Measurements from ENCODE around the gene TFRC. TPM values are rescaled to one million over a fixed set of nuclear protein-coding genes. Genes with fewer than 3 reads are reported as not detected.
A peak's percentile ranks its signal among the peaks of the same experiment; 100 is the strongest.

Gene TFRC
- total RNA-seq, 6 donors from 2014 or later: 66.0 to 323 (median 234) TPM

DNA sequence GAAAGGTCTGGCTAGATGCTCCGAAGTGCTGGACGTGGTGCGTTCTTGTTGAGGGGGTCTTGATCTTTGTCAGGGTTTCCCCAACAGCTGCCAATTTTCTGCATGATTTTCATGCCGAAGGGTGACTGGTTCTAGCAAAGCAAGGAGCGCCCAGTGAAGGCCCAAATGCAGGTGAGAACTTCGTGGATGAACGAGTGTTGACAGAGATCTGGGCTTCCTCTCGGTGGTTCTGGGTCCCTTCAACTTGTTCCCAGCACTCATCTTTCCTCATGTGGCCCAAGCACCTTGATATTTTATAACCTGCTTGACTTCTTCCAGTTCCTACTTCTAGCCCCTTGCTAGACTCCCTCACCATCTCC, 40.8 kb upstream of the TFRC start:
- Histone ChIP-seq H3K27me3 (no peaks in the 10 kb centered on the region), H3K9me3 (no peaks in the 10 kb centered on the region), H3K4me1 (peaks cover 5 to 21% (median 14%) of the 10 kb centered on the region in 4 donors), H3K4me3 (no peak overlapping the region), H3K36me3 (no peaks in the 10 kb centered on the region), H3K27ac (no peak overlapping the region)
- TF ChIP-seq EP300 (IDR thresholded peaks at IDR 0.05) (no peak), POLR2AphosphoS5 (IDR thresholded peaks at IDR 0.05) (no peak), CTCF (IDR thresholded peaks at IDR 0.05) (no peak), POLR2A (IDR thresholded peaks at IDR 0.05) (no peak)
- WGBS, 2 donors: 88 to 89% methylated on average over 8 of the region's 8 CpGs
- ATAC-seq (ENCODE audit: low FRiP score in 2 of 2): no peak
- DNase-seq: no peak

- Histone ChIP-seq H3K27ac (no peak overlapping the region), H3K36me3 (no peaks in the 10 kb centered on the region), H3K4me1 (peaks cover 0 to 16% (median 12%) of the 10 kb centered on the region in 4 donors), H3K4me3 (no peak overlapping the region), H3K9me3 (no peaks in the 10 kb centered on the region), H3K27me3 (no peaks in the 10 kb centered on the region)
- DNase-seq: peak in 1 of 2 donors; percentile 51
- ATAC-seq (ENCODE audit: low FRiP score in 2 of 2): peak in 1 of 2 donors; percentile 49
- TF ChIP-seq POLR2AphosphoS5 (IDR thresholded peaks at IDR 0.05): no peak
- WGBS, 2 donors: 41 to 51% methylated on average over 16 of the region's 16 CpGs
Measured at GRCh38 chr3:196122021-196122687, 40.3 kb upstream of the TFRC start.

DNA sequence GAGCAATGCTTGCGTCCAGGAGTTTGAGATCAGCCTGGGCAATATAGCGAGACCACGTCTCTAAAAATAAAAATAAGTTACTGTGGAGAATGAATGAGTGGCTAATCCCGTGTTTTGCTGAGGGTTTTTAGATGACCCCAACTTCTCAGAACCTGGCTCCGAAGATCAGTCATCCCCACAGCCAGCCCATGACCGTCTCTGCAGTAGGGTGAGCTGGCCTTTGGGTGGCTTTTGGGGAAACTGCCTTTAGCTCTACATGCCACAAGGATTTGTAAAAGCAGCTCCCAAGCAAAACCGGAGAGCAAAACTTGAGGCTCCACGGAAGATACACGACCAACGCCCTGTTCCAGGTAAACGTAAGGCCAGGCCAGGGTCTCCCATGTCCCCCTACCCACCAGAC, 39.2 kb upstream of the TFRC start:
- TF ChIP-seq POLR2AphosphoS5 (IDR thresholded peaks at IDR 0.05) (no peak), POLR2A (IDR thresholded peaks at IDR 0.05) (no peak), EP300 (IDR thresholded peaks at IDR 0.05) (no peak), CTCF (IDR thresholded peaks at IDR 0.05) (no peak)
- no peak overlapping the region for H3K4me3 ChIP-seq
- WGBS, 2 donors: 79 to 83% methylated on average over 11 of the region's 11 CpGs
- H3K9me3 ChIP-seq: no peaks in the 10 kb centered on the region
- peaks cover 0 to 15% (median 12%) of the 10 kb centered on the region in 4 donors for H3K4me1 ChIP-seq
- no peaks in the 10 kb centered on the region for H3K27me3 ChIP-seq
- no peak overlapping the region for H3K27ac ChIP-seq
- H3K36me3 ChIP-seq: no peaks in the 10 kb centered on the region
- no peak for ATAC-seq (ENCODE audit: low FRiP score in 2 of 2)
- DNase-seq: no peak

GRCh38 chr3:196120291-196120951, 38.5 kb upstream of the TFRC start:
- peak; percentile 38 to 50 for ATAC-seq (ENCODE audit: low FRiP score in 2 of 2)
- 5 to 44% methylated on average over 4 to 13 of the region's 14 CpGs for WGBS, 2 donors
- H3K27ac ChIP-seq: peak overlapping the region in 1 of 4 donors; percentile 58
- H3K4me1 ChIP-seq: peaks cover 0 to 15% (median 12%) of the 10 kb centered on the region in 4 donors
- no peaks in the 10 kb centered on the region for H3K27me3 ChIP-seq
- no peaks in the 10 kb centered on the region for H3K9me3 ChIP-seq
- H3K4me3 ChIP-seq: no peak overlapping the region
- TF ChIP-seq EP300 (IDR thresholded peaks at IDR 0.05) (no peak), POLR2A (IDR thresholded peaks at IDR 0.05) (no peak), POLR2AphosphoS5 (IDR thresholded peaks at IDR 0.05) (no peak), CTCF (IDR thresholded peaks at IDR 0.05) (no peak)
- no peaks in the 10 kb centered on the region for H3K36me3 ChIP-seq
- no peak for DNase-seq

- 53 to 72% methylated on average over 6 of the region's 6 CpGs for WGBS, 2 donors
Measured at GRCh38 chr3:196117809-196118208, 35.9 kb upstream of the TFRC start.

More at GRCh38 chr3:196117809-196118208, 35.9 kb upstream of the TFRC start:
- Histone ChIP-seq H3K4me3 (no peak overlapping the region), H3K9me3 (no peaks in the 10 kb centered on the region), H3K36me3 (no peaks in the 10 kb centered on the region), H3K27me3 (no peaks in the 10 kb centered on the region), H3K4me1 (peaks cover 0 to 15% (median 12%) of the 10 kb centered on the region in 4 donors), H3K27ac (no peak overlapping the region)
- ATAC-seq (ENCODE audit: low FRiP score in 2 of 2) (no peak), DNase-seq (no peak)
- TF ChIP-seq EP300 (IDR thresholded peaks at IDR 0.05): no peak
- TF ChIP-seq CTCF (IDR thresholded peaks at IDR 0.05): no peak
- TF ChIP-seq POLR2A (IDR thresholded peaks at IDR 0.05): no peak
- no peak for TF ChIP-seq POLR2AphosphoS5 (IDR thresholded peaks at IDR 0.05)

Data from upper lobe of left lung (tissue), 6 donors.